GM12874 (cell line): Measurements from ENCODE around the gene FLT3LG.

Experiments
- TF ChIP-seq, protein P1 (sequence below): IDR thresholded peaks from 2 replicates; pipeline ENCODE4 v1.5.1; 2011; ENCODE audit warnings: low read depth, mild to moderate bottlenecking, control low read depth, low read length, moderate library complexity; ENCODE audit not compliant: insufficient read depth

The FLT3LG gene

DNA sequence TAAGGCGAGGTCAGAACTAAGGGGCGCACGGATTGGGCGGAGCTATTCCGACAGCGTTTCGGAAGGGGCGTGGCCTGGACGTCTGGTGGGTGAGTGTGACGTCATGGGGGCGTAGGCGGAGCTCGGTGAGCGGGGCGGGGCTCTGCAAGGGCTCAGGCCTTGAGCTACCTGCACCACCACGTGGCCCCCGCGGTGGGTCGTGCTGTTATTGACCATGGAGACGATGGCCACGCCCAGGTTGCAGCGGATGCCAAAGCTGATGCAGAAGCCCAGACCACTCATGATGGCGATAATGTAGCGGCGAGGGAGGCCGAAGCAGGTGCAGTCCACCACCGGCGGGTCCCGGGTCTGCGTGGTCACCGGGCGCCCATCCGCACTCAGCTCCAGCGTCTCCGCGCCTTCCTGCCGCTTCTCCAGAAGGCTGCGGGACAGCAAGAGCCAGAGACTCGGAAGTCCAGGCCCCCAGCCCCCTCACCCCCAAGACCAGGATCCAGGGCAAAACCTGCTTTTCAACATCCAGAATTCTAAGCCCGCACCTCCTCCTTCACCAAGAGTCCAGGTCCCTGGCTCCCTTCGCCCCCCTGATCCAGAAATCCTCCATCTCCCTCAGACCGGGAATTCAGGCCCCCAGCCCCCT, 37.5 kb upstream of the FLT3LG start:
- TF ChIP-seq, protein P1, sequence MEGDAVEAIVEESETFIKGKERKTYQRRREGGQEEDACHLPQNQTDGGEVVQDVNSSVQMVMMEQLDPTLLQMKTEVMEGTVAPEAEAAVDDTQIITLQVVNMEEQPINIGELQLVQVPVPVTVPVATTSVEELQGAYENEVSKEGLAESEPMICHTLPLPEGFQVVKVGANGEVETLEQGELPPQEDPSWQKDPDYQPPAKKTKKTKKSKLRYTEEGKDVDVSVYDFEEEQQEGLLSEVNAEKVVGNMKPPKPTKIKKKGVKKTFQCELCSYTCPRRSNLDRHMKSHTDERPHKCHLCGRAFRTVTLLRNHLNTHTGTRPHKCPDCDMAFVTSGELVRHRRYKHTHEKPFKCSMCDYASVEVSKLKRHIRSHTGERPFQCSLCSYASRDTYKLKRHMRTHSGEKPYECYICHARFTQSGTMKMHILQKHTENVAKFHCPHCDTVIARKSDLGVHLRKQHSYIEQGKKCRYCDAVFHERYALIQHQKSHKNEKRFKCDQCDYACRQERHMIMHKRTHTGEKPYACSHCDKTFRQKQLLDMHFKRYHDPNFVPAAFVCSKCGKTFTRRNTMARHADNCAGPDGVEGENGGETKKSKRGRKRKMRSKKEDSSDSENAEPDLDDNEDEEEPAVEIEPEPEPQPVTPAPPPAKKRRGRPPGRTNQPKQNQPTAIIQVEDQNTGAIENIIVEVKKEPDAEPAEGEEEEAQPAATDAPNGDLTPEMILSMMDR, result no peak

DNA sequence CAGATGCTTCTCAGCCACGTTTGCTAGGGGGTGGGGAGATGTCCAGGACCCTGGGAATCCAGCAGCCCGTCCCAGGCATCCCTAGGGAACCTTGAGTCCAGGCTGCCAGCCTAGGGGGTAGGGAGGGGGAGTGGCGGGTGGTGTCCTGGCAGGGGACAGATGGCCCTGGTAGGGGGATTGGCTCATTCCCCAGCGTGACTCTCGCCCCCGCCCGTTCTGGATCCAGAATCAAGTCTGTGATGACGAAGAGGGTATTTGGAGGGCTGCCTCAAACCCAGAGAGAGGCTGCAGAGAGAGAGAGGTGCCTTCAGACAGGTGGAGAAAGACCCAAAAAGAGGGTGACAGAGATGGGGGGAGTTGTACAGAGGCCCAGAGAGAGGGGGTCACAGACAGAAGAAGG, 36.8 kb upstream of the FLT3LG start:
- TF ChIP-seq, protein P1, result no peak

DNA sequence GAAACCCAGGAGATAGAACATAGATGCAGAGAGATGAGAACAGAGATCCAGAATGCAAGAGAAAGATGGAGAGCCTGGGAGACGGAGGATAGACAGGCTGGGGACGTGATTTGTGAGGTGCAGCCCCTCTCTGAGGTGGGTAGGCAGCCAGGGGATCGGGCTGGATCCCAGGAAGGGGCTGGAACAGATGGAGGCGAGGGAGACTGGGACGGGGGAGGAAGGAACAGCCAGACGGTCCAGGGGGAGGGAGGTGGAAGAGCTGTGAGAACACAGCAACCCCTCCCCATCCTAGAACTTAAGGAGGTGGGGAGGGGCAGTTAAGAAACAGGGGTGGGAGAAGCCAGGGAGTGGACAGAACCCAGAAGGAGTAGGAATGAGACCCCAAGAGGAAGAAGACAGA, 35.8 kb upstream of the FLT3LG start:
- TF ChIP-seq, protein P1, result no peak

DNA sequence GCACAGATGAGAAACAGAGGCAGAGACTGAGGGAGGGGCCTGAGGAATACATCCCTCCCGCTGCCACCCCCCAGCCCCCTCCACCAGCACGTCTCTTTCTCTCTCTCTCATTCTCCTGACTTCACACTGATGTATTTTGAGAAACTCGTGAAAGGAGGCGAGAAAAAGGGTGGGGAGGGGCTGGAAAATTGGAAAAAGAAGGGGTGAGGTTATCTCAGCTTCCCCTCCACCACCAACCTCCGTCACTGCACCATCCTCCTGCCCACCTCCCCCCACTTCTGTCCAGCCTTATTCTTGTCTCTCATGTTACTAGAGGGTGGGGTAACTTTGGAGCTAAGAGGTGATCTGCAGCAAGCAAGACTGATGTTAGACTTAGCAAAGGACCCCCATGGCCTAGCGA, 34.2 kb upstream of the FLT3LG start:
- TF ChIP-seq, protein P1, result no peak

DNA sequence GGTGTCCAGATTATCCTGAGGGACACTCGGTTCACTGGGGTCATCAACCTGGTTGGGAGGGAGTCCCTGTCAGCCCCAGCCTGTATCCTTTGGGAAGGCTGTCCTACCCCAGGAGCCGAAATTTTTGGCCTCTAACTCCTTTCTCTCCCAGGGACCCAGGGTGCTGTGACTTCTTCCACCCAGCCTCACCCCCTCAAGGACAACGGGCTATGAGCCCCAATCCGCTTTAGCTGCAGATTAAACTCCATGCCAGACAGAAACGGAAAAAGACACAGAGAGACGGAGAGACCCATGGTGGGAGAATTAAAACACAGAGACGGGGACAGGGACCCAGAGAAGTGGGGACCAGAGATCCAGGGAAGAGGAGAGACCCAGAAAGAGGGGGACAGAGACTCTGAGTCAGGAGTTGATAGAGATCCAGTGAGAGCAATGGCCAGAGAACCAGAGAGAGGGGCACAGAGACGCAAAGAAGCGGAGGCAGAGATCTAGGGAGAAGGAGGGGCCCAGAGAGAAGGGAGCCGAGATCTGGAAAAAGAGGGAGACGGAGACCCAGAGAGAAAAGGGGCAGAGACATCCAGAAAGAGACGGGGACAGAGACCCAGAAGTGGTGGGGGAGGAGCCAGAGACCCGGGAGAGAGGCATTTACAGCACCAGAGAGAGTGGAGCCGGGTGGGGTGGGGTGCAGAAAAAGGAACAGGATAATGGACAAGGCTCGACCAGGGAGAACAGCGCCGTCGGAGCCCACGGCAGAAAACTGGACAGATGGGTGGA, 33.4 kb upstream of the FLT3LG start:
- TF ChIP-seq, protein P1, result no peak

DNA sequence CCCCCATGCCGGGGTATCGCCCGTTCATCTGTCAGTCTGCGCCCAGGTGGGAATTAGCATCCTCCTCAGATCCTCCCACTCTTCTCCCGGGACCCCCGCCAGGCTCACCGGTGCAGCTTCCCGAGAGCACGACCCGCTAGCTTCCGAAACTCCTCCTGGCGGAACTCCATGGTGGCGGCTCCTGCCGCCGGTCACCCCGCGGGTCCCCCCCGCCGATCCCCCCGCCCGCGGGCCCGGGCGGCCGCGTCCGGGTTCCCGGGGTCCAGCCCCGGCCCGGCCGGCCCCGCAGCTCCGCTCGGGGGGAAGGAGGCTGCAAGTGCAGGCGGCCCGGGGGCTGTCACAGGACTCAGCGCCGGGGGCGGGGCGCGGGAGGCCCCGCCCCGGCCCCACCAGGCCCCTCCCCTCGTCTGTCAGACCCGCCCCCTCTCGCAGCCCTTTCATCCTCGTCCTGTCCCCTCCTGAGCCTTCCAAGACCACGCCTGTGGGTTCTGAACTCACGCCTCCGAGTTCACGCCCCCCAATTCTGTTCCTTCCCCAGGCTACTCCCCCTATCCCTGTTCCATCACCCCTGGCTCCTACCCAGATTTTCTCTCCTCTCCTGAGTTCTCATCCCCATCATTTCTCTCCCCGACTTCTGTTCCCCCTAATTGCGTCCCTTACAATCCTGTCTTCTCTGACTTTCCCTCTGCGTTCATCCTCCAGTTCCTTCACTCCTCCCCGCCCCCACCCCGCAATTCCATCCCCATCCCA, 32.6 kb upstream of the FLT3LG start, which contains the start of gene SLC17A7:
TSS of gene SLC17A7 (minus strand) at position 318 of the 750 bp plus-strand sequence. CDS start at position 170, 148 bp downstream.
- TF ChIP-seq, protein P1, result no peak

DNA sequence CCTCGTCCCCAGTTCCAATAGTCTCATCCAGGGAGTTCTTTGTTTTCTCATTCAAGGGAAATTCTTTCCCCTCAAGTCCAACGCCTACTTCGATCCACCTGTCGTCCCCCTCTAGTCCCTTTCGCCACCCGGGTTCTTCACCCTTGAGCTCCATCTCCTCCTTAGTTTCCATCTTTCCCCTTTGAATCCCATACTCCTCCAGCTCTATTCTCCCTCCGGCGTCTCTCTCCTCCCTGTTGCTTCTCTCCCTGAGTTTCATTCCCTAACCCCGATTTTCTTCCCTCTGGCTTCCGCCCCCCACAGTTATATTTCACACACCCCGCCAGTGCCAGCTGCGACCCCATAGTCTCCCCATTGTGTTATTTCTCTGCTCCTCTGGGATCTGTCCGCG, 32.1 kb upstream of the FLT3LG start:
- TF ChIP-seq, protein P1, result no peak
